SK-N-MC (cell line): ENCODE measurements around the gene ACACA.

ENCODE experiments used
- DNase-seq: peaks from one replicate; pipeline ENCODE4 v3.0.0-alpha.2; 2011; ENCODE audit warnings: low read depth, low spot score
- H3K27ac ChIP-seq: fragments of 200-600 bp; sonication (generic); 2 replicates; pipeline ENCODE4 v1.5.1; 2016; ENCODE audit warnings: mixed run types
- H3K36me3 ChIP-seq: fragments of 200-600 bp; sonication (generic); 2 replicates; pipeline ENCODE4 v1.6.1; 2017; ENCODE audit warnings: antibody characterized with exemption, low read length, mixed read lengths; ENCODE audit not compliant: insufficient read depth
- H3K4me3 ChIP-seq: fragments of 200-600 bp; sonication (generic); 2 replicates; pipeline ENCODE4 v1.5.1; 2016
- H3K9ac ChIP-seq: fragments of 200-600 bp; sonication (generic); 2 replicates; pipeline ENCODE4 v1.8.0; 2017; ENCODE audit warnings: mixed run types, mixed read lengths; ENCODE audit not compliant: insufficient read length
- H3K9me3 ChIP-seq: fragments of 200-600 bp; sonication (generic); 2 replicates; pipeline ENCODE4 v1.6.1; 2017; ENCODE audit warnings: low read depth, mild to moderate bottlenecking, antibody characterized with exemption, low read length, moderate library complexity, mixed read lengths
- EZH2 ChIP-seq: fragments of 200-600 bp; sonication (generic); IDR thresholded peaks from one replicate; pipeline ENCODE4 v1.6.1; 2017; ENCODE audit warnings: antibody characterized with exemption
- FOXP2 ChIP-seq: optimal IDR thresholded peaks from 2 replicates; pipeline ENCODE3; 2011; ENCODE audit warnings: mild to moderate bottlenecking, moderate library complexity; ENCODE audit not compliant: insufficient read depth; ENCODE audit errors: extremely low read length, control extremely low read depth
- POLR2AphosphoS5 ChIP-seq: IDR thresholded peaks from 2 replicates; pipeline ENCODE4 v1.6.1; 2012; ENCODE audit warnings: mild to moderate bottlenecking, low read depth, low read length, borderline replicate concordance

ACACA gene

DNA sequence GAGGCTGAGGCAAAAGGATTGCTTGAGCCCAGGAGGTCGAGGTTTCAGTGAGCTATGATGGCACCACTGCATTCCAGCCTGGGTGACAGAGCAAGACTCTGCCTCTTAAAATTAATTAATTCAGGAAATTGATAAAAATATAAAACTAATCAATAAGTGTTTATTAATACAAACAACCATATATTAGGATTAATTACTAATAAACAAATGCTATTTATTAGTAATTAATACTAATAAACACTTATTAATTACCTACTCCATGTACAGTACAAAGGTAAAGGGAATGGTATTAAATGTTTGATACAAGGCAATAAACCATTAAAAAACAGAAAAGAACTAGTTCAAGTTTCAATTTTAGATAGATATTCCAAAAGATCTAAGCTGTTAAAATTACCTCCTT, 150.0 kb downstream of the ACACA start:
- Histone ChIP-seq H3K4me3 (no peak overlapping the region), H3K9ac (no peak overlapping the region), H3K27ac (no peak overlapping the region), H3K9me3 (no peaks in the 10 kb centered on the region), H3K36me3 (peaks cover 14% of the 10 kb centered on the region)
- TF ChIP-seq POLR2AphosphoS5 (no peak), EZH2 (no peak), FOXP2 (no peak)
- no peak for DNase-seq

DNA sequence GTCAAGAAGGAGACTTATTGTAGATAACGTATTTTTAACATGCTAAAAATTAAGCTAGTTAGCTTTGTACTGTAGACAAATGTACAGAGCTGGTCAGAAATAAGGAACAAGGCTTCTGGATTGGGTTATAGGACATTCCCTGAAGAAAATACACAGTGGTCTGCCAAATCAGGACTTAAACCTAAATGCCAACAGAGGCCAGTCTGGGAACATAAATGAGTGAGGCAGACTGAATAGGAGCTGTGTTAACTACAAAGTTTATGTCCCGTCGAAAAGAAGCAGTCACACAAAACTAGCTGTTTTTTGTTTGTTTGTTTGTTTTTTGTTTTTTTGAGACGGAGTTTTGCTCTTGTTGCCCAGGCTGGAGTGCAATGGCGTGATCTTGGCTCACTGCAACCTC, 151.2 kb downstream of the ACACA start:
- H3K4me3 ChIP-seq: no peak overlapping the region
- H3K9me3 ChIP-seq: no peaks in the 10 kb centered on the region
- peaks cover 17% of the 10 kb centered on the region for H3K36me3 ChIP-seq
- no peak for DNase-seq
- TF ChIP-seq EZH2 (no peak), POLR2AphosphoS5 (no peak), FOXP2 (no peak)
- H3K9ac ChIP-seq: no peak overlapping the region
- no peak overlapping the region for H3K27ac ChIP-seq

DNA sequence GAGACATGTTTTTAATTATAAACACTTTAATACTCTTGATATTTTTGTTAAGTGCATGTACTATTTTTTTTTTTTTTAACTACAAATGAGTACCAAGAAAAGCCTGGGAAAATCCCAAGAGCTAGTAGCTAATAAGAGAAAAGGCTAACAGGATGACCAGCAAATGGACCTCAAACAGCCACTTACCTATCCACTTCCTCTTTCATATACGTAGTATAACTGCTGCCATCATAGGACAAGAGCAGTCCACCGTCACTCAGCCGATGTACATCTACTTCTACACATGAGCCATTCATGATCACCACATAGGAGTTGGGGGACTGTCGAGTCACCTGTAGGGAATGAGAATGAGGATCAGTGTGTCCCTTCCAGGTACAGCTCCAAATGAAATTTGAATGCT, 158.8 kb downstream of the ACACA start:
- DNase-seq: no peak
- H3K9me3 ChIP-seq: no peaks in the 10 kb centered on the region
- no peak for TF ChIP-seq EZH2
- TF ChIP-seq FOXP2: no peak
- no peak for TF ChIP-seq POLR2AphosphoS5
- no peak overlapping the region for H3K27ac ChIP-seq
- no peak overlapping the region for H3K9ac ChIP-seq
- H3K4me3 ChIP-seq: no peak overlapping the region
- H3K36me3 ChIP-seq: peaks cover 73% of the 10 kb centered on the region

GRCh38 chr17:37246085-37246484, 160.6 kb downstream of the ACACA start:
- no peak for DNase-seq
- no peaks in the 10 kb centered on the region for H3K9me3 ChIP-seq
- no peak overlapping the region for H3K9ac ChIP-seq
- TF ChIP-seq FOXP2 (no peak), POLR2AphosphoS5 (no peak), EZH2 (no peak)
- no peak overlapping the region for H3K27ac ChIP-seq
- H3K4me3 ChIP-seq: no peak overlapping the region
- peaks cover 71% of the 10 kb centered on the region for H3K36me3 ChIP-seq

DNA sequence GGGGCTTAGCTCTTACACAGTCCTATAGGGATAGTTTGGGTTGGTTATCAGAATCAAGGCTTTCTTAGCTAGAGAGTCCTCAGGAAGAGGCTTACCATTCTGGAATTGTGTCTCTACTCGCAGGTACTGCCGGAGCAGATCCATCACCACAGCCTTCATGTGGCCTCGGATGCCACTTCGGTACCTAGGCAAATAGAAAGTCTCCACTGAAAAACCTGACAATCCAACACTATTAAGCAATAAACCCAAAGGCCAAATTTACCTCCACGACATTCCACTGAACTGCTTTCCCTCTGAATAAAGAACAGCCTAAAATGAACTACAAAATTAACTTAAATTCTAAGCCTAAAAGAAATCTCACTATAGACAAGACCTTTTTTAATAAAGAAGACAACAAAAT, 166.3 kb downstream of the ACACA start:
- Histone ChIP-seq H3K4me3 (no peak overlapping the region), H3K9me3 (no peaks in the 10 kb centered on the region), H3K27ac (no peak overlapping the region), H3K9ac (no peak overlapping the region), H3K36me3 (peaks cover 71% of the 10 kb centered on the region)
- no peak for TF ChIP-seq FOXP2
- TF ChIP-seq POLR2AphosphoS5: no peak
- TF ChIP-seq EZH2: no peak
- no peak for DNase-seq

- Histone ChIP-seq H3K36me3 (peaks cover 71% of the 10 kb centered on the region), H3K9ac (no peak overlapping the region), H3K9me3 (no peaks in the 10 kb centered on the region), H3K27ac (no peak overlapping the region), H3K4me3 (no peak overlapping the region)
- DNase-seq: no peak
- TF ChIP-seq FOXP2: no peak
- TF ChIP-seq POLR2AphosphoS5: no peak
- no peak for TF ChIP-seq EZH2
Measured at GRCh38 chr17:37239690-37240334, 166.8 kb downstream of the ACACA start.

GRCh38 chr17:37234106-37234505, 172.5 kb downstream of the ACACA start:
- DNase-seq: no peak
- no peaks in the 10 kb centered on the region for H3K9me3 ChIP-seq
- H3K36me3 ChIP-seq: peaks cover 54% of the 10 kb centered on the region
- no peak overlapping the region for H3K4me3 ChIP-seq
- H3K9ac ChIP-seq: no peak overlapping the region
- H3K27ac ChIP-seq: no peak overlapping the region
- TF ChIP-seq POLR2AphosphoS5 (no peak), FOXP2 (no peak), EZH2 (no peak)

DNA sequence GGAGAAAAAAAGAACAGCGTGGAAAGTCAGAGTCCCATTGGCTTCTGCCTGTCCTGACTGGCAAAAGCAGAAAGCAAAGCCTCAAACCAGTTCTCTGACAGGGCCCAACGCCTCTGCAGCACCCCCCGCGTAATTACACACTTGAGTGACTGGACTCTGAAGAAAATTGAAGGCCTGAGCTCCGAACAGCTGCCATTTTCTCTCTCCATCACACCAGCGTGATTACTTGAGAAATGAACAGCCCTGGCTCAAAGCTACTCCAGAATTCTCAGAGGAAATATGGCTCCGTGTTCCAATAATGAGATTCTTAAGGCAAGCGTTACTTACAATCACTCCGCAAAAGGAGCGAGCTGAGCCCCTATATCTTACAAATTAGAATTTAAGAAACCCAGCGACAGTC, 173.6 kb downstream of the ACACA start:
- Histone ChIP-seq H3K9ac (no peak overlapping the region), H3K4me3 (no peak overlapping the region), H3K9me3 (no peaks in the 10 kb centered on the region), H3K36me3 (peaks cover 45% of the 10 kb centered on the region), H3K27ac (no peak overlapping the region)
- no peak for DNase-seq
- TF ChIP-seq FOXP2 (no peak), EZH2 (no peak), POLR2AphosphoS5 (no peak)

DNA sequence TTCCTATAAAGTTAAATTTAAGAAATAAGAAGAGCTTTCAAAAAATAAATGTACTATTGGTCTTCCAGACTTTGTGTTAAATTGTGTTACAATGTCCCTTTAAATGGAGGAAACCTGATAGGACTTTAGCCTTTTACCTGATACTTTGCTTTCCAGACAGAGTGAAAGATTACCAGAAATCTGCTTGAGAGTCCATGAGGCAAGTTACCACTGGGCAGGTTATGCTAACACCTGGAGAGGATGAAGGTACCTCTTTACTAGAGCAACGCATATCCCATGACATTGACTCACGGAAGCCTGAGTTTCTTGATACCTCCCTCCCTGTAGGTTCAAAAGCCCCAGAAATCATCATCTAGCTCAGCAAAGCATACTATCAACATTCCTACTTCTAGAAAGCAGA, 174.7 kb downstream of the ACACA start:
- H3K4me3 ChIP-seq: no peak overlapping the region
- TF ChIP-seq POLR2AphosphoS5 (no peak), EZH2 (no peak), FOXP2 (no peak)
- no peak overlapping the region for H3K27ac ChIP-seq
- no peak for DNase-seq
- H3K9ac ChIP-seq: no peak overlapping the region
- no peaks in the 10 kb centered on the region for H3K9me3 ChIP-seq
- H3K36me3 ChIP-seq: peaks cover 34% of the 10 kb centered on the region

- Histone ChIP-seq H3K9ac (no peak overlapping the region), H3K27ac (no peak overlapping the region), H3K9me3 (no peaks in the 10 kb centered on the region), H3K4me3 (no peak overlapping the region), H3K36me3 (peaks cover 37% of the 10 kb centered on the region)
- TF ChIP-seq FOXP2 (no peak), EZH2 (no peak), POLR2AphosphoS5 (no peak)
- DNase-seq: no peak
Measured at GRCh38 chr17:37230633-37231032, 176.0 kb downstream of the ACACA start.
